CD4-positive, alpha-beta T cell treated with Interleukin-15 for 4 hours (primary cell): Measurements from ENCODE around the gene KIF26A.

Experiments used
- DNase-seq: peaks from one replicate; pipeline ENCODE4 v3.0.0-alpha.2; 2020; ENCODE audit warnings: low spot score

Gene KIF26A

GRCh38 chr14:104138098-104138717 is at the start of gene KIF26A:
Gene KIF26A, plus strand, starts transcription at chr14:104138587. Its CDS starts 136 bp downstream, at chr14:104138723.
- DNase-seq, result no peak

GRCh38 chr14:104090071-104090748 is 48.2 kb upstream of the KIF26A start:
- no peak for DNase-seq

GRCh38 chr14:104091061-104091926 is 47.1 kb upstream of the KIF26A start:
- no peak for DNase-seq

- DNase-seq, result no peak
These were observed 46.2 kb upstream of the KIF26A start for GRCh38 chr14:104091927-104092771.

GRCh38 chr14:104092931-104093365 is 45.4 kb upstream of the KIF26A start:
- no peak for DNase-seq

GRCh38 chr14:104093366-104094055 is 44.9 kb upstream of the KIF26A start:
- no peak for DNase-seq

GRCh38 chr14:104094056-104094708 is 44.2 kb upstream of the KIF26A start:
- no peak for DNase-seq

GRCh38 chr14:104094709-104095425 is 43.5 kb upstream of the KIF26A start:
- peak; percentile 62 for DNase-seq

GRCh38 chr14:104095426-104096310 is 42.7 kb upstream of the KIF26A start:
- DNase-seq, result no peak

GRCh38 chr14:104096318-104096717 is 42.1 kb upstream of the KIF26A start:
- no peak for DNase-seq

GRCh38 chr14:104096751-104097700 is 41.4 kb upstream of the KIF26A start:
- DNase-seq, result no peak

GRCh38 chr14:104098272-104099095 is 39.9 kb upstream of the KIF26A start:
- no peak for DNase-seq

- no peak for DNase-seq
These were observed 39.0 kb upstream of the KIF26A start for GRCh38 chr14:104099096-104100041.

GRCh38 chr14:104100171-104101085 is 38.0 kb upstream of the KIF26A start:
- no peak for DNase-seq
